GM21619 (cell line): Measurements from ENCODE around the gene ORC3.
A peak's percentile ranks its signal among the peaks of the same experiment; 100 is the strongest.
"Not testable (repeated sequence)": the region's sequence is repeated elsewhere in the genome, so short reads cannot be mapped to it uniquely, and the experiment has no call there.

Experiments
- ATAC-seq: cut with Tn5 transposase; IDR thresholded peaks from one replicate; pipeline ENCODE4 v1.9.1; 2021; ENCODE audit not compliant: unreplicated experiment

The ORC3 gene

DNA sequence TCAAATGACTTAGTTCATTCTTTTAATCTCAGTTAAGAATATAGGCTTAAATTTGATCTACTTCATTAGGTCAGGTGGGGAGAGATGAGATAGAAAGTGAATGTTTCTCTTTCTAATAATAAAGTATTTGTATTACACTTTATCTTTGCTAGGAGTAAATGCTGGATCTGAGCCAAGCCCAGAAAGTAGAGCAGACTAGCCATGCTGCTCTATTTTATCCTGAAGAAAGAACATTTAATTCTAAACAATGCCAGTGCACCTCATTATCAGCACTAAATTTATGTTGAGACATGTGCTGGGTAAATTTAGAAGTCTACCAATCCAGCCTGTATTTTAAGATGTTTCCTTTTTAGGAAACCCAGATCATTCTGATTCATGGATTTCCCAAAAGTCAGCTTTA, 68.6 kb downstream of the ORC3 start:
- no peak for ATAC-seq

DNA sequence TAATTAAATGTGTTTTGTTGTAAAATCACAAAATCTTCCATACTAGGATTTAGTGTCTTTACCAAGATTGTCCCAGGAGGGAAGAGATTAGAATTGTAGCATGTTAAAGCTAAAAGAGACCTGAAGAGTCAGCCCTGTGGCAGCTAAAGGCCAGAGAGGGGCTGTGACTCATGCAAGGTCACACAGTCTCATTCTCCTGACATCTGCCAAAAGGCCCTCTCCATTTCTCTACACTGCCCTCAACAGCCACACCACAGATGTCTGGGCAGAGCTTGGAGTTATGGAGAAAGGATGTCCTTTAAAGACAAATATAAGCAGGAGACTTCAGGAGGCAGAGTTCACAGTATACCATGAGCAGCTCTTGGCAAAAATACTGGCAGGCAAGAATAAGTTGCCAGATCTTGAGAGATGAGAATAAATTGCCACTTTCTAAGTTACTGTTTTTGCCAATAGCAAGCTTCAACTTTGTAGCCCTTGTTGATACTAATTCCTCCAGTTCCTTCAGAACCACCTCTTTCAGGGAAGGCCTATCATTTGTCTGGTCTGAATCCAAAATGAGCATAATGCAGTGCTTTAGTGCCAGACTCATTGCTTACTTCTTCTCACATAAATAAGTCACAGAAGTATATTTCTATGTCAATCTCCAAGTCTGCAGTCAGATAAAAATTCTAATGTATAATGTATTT, 70.4 kb downstream of the ORC3 start:
- no peak for ATAC-seq

DNA sequence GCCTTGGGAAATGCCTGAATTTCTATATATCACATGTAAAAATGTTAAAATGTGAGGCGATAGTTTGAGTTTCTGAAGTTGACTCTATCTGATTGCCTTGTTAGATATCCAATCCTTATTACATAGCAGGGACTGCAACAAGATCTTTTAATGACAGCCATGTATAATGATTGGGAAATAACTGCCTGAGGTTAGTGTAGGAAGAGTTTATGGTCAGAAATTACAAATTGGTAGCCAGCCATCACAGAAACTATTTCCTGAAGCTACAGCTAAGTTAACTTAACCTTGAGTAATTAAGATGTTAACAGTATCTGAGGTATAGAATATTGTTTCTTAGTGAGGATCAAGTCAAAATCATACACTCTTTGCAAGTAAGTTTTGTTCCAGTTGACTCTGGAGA, 71.1 kb downstream of the ORC3 start:
- ATAC-seq, result no peak

DNA sequence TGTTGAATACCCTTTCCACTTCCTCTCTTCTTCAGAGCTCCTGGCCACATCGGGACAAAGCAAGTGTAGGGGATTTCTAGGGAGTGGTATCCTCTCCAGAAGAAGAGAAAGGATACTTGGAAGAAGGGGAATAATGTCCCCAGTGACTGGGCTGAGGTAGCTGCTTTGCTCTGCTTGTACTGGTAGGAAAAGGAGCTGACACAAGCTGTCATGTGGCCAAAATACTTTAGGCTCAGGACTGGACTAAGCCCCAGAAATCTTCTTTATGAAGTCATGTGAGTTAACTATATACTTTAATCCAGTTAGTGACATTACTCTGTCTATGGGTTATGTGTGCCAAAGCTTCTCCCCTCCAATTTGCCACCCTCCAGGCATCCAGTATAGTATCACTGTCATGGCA, 71.6 kb downstream of the ORC3 start:
- ATAC-seq, result no peak

DNA sequence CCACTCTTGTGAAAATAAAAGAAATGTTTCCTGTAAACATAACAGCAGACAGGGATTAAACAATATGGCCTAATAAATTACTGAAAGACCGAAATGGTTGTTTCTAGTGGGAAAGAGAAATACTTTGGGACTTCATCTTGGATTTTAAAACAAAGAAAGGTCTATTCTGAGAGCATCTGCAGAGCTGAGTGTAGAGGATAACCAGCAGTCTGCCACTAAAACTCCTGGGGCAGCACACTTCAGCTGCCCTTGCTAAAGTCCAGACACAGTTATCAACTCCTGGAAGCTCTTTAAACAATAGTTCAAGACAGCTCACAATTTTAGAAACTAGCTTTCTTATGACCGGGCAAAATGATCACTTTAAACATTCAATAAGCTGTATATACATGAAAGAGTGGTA, 73.5 kb downstream of the ORC3 start:
- ATAC-seq, result no peak

DNA sequence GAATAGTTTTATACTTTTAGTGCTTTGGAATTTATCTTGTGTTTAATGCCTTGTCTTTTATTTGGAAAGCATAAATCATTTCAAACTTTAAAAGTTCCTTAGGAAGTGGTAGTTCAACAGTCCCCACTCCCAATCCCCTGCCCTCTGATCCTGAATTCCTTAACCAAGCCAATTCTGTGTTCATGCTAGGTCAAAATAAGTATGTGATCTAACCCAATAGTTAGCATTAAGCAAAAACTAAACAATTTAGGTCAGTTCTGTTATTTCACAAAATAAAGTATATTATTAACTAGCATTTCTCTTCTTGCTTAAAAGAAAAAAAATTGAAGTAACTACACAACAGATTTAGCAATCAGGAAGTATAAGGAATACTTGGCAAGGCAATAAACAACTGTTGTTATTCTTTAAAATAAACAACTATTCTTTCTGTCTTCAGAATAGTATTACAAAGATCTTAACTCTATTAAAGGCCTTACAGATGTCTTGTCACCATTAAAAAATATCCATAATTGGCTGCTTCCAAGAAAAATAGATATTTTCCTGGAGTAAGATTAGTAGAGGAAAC, 75.1 kb downstream of the ORC3 start:
- ATAC-seq, result no peak

DNA sequence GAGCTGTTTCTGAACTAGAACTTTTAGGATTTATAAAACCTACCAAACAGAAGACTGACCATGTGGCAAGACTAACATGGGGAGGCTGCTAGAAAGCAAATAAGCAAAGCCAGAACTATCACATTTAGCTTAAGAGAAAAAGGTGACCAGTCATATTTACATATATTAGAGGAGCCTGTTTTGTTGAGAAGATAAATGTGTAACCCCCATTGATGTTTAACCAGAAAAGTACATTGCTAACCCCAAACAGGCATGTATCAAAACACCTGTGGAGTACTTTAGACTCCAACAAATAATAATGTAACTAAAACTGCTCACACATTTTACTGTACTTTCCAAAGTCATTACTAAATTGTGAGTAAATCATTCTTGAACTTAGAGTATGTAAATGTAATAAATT, 77.1 kb downstream of the ORC3 start:
- ATAC-seq, result peak; percentile 71

DNA sequence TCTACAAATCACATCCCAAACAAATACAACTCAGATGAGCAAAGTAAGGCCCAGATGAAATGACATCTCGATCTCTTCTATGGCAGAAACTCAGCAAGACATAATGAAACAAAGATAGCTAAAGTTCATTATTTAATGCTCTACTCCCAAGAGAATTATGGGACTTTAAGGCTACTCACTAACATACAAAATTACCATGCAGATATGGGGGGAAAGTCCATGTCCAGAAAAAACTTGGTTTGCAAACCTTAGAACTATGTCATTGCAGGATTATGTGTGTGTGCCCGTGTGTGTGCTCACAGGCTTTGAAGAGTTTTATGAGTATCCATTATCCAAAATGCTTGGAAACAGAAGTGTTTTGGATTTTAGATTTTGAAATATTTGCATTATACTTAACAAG, 78.1 kb downstream of the ORC3 start:
- no peak for ATAC-seq

DNA sequence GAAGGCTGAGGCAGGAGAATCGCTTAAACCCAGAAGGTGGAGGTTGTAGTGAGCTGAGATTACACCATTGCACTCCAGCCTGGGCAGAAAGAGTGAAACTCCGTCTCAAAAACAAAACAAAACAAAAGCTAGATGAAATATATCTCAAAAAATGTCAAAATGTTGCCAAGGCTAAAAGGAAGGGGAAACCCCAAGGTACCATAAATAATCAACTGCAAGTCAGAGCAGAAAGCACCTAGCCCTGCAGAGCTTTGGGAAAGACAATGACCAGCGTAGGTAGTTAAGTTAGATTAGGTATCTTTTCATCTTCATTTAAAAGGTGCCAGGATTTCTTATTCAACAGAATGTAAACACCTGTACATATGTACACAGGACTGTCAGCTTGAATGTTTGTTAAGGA, 79.1 kb downstream of the ORC3 start:
- no peak for ATAC-seq

DNA sequence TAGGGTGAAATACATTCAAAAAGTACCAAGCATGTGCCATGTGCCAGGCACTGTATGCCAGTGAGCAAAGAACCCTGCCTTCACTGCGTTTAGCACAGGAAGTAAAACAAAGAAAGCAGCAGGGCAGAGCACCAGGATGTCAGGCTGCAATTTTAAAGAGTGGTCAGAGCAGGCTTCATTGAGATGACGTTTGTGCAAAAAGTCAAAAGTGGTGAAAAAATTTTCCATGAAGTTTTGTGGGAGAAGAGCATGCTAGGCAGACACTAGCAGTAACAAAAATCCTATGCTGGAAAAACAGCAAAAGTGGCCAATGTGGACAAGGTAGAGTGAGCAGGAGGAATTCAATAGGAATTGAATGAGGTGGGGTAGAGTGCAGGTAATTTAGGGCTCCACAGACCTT, 80.8 kb downstream of the ORC3 start:
- no peak for ATAC-seq

DNA sequence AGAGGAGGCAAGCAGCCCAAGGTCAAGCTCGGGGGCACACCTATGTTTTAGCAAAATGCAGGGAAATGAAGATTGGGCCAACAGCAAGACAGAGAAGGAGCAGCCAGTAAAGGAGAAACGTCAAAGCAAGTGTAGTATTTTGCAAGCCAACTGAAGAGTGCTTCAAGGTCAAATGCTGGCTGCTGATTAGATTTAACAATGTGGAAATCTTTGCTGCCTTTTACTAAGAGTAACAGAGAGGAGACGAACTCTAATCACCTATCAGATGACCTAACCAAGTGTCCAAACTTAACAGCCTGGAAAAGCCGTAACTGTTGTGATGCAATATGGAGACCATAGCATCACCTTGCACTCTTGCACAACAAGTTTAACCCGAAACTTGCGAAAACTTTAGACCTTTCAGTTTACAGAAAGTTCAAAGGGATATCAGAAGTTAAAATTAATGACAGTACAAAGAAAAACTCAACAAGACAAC, 81.7 kb downstream of the ORC3 start:
- ATAC-seq, result no peak

DNA sequence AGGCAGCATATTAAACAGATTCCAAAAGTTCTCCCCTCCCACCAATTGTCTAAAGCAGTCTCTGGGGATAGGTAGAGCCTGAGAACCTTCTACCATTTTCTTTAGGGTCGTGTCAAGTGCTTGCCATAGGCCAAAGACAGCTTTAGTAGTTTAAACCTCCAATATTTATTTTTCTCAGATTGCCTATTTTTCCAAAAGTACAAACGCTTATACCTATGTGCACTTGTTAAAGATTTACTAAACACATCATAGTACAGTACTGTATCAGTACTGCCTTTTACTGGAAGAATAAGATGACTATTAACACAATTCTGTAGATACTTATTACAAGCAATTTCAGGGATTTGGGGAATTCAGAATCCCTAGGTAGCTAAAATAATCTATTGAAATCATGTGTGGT, 82.7 kb downstream of the ORC3 start:
- no peak for ATAC-seq

DNA sequence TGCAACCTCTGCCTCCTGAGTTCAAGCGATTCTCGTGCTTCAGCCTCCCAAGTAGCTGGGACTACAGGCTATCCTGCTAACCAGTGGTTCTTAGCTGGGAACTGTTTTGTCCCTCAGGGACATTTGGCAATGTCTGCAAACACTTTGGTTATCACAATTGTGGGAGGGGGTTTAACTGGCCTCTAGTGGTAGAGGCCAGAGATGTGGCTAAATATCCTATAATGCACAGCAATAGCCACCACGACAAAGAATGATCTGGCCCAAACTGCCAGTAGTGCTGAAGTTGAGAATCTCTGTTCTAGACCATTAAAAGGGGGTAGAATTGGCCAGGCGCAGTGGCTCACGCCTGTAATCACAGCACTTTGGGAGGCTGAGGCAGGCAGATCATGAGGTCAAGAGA, 83.3 kb downstream of the ORC3 start:
- no peak for ATAC-seq

DNA sequence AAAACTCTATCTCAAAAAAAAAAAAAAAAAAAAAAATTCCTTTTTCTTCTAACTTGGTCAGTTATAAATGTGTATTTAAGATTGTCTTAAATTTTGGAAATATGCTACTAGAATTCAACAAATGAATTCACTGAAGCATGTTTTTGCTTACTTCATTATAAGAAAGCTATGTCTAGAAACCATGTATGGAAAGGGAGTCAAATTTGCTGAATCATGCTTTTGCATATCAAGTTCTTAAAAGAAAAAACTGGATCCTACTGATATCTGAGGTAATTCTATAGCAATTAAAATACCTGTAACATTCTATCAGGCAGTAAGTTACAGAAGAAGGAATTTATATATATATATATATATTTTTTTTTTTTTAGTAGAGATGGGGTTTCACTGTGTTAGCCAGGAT, 84.4 kb downstream of the ORC3 start:
- ATAC-seq, result no peak

DNA sequence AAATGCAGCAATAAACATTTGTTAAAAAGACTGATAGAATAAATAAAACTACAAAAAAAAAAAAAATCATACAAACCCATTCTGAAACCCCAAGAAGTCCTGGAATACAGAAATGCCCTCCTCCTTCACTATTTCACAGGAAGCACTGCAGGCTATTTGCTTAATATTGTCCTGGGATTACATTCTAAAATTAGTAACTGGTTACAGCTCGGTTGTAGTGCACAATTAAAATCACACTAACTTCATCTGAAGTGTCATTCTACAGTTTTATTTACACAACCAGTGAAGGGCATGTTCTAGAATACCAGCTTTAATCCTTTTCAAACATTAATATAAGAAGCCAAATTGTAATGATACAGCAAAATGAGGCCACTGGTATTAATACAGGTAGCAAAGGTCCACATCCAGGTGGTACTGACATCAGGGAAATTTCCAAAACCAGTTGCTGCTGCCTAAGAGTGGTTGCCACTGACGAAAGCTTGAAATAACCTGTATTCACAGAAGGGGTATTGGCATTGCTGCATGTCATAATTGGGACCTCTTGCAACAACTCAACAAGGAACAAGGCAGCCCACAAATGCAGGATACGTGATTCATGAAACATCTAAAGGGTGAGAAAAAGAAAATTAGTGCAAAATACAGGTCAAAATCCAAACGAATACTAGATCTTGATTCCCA, 85.2 kb downstream of the ORC3 start:
- no peak for ATAC-seq

DNA sequence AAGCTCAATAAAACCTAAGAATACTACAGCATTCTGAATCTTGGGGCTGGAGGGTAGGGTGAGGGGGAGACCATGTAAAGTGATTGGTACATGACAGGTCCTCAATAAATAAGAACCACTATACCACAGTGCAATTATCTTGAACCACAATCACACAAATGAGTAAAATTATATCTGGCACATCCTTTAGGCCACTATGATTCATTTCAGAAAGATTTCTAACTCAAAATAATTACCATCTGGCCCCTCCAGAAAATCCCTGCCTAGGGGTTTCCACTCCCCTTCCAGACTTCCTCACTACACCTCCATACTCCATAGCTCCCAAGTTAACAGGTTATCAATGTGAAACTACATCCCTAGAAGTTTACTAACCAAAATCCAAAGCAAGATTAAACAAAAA, 92.4 kb downstream of the ORC3 start:
- no peak for ATAC-seq

DNA sequence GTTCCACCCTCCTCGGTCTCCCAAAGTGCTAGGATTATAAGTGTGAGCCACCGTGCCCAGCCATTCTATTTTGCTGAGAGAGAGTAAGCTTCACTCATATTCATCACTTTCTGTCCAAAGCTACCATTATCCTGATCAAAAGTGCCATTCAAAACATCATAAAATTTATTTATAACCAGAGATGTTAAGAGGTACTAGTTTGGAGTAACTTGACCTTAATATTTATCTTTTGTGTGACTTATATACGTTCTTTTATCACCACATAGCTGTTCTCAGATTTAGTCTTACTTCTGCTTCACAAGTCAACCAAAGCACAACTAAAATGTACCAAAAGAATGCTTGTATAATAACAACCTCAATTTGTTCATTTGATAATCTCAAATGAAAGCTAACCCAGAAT, 94.0 kb downstream of the ORC3 start:
- no peak for ATAC-seq

DNA sequence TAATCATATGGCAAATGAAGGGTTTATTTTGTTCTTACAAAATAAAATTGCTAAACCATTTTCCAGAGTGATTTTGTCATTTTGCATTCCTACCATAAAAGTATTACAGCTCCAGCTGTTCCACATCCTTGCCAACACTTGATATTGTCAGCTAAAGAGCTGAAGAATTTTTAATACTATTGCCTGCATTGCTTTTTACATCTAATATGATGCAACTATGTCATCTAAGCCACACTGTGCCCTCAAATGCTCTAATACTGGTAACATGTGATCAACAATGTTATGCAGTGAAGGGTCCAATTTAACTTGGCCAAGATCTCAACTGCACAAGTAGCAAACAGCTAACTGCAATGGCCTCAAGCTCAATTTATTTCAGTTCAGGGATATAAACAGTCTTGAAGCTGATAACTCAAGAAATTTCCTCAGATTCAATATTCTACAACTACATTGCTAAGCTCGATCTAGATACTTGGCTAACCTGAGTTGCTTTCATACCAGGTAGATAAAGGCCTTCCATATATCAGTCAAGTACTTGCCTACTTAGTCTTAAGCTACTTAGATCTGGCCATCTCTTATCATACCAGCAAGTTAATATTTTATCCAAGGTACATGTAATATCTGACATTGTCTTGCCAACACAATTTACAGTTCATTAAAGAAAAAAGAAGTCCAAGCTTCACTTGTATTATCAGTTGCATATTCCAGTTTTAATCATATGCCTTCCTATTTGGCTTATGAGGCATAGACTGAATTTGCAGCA, 95.1 kb downstream of the ORC3 start:
- ATAC-seq, result no peak

DNA sequence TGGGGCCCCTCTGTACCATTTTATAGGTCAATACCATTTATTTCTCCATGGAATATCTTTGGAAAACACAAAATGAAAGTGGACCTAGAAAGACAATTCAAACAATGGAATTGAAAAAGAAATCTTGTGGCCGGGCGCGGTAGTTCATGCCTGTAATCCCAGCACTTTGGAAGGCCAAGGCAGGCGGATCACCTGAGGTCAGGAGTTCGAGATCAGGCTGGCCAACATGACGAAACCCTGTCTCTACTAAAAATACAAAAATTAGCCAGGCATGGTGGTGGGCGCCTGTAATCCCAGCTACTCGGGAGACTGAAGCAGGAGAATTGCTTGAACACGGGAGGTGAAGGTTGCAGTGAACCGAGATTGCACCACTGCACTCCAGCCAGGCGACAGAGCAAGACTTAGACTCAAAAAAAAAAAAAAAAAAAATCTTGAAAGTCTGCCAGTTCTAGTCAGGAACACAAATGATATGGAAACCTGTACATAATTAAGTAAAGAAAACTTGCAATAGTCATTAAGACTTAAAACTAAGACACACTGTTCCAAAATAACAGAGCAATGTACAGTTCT, 96.8 kb downstream of the ORC3 start:
- not testable (repeated sequence) for ATAC-seq

DNA sequence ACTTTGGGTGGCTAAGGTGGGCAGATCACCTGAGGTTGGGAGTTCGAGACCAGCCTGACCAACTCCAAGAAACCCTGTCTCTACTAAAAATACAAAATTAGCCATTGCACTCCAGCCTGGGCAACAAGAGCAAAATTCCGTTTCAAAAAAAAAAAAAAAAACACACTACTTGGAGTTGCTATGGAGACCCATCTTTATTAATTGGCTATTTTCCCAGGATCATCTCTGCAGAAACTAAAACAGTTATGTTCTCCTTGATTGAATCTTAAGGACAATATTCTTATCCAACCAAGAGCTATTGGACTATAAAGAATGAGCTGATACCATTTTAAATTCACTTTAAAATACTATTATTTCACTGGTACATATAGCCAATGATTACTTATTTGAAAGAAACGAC, 97.4 kb downstream of the ORC3 start:
- no peak for ATAC-seq

DNA sequence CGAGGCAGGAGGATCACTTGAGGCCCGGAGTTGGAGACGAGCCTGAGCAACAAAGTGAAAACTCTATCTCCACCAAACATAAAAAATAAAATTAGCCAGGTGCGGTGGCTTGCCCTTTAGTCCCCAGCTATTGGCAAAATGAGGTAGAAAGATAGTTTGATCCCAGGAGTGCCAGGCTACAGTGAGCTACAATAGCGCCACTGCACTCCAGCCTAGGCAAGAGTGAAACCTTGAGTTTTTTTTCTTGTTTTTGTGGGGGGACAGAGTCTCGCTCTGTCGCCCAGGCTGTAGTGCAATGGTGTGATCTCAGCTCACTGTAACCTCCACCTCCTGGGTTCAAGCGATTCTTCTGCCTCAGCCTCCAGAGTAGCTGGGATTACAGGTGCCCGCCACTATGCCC, 98.0 kb downstream of the ORC3 start:
- not testable (repeated sequence) for ATAC-seq
